Measurements from ENCODE around the gene TSC2.

Gene TSC2

DNA sequence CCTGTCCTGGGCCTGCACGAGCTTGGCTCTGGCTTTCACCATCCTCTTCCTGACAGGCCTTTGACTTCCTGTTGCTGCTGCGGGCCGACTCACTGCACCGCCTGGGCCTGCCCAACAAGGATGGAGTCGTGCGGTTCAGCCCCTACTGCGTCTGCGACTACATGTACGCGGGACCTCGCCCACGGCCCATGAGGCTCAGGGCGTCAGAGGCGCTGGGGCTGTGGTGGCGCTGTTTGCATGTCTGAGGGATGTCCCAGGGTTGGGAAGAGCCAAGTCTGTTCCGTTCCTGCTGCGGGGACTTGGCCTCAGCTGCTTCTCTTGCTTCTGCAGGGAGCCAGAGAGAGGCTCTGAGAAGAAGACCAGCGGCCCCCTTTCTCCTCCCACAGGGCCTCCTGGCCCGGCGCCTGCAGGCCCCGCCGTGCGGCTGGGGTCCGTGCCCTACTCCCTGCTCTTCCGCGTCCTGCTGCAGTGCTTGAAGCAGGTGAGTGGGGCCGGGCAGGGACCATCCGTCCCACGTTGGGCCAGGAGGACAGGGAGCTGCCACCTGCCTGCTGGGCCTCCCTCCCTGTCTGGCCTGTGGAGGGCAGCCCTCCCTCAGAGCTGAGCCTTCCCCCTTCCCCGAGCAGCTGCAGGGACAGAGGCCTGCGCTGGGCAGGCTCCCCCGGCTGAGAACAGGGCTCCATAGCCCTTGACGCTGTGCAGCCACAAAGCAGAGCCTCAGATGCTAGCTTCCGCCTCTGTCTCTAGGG lies 23.8 kb downstream of the TSC2 start:
- DNase-seq, result no peak

DNA sequence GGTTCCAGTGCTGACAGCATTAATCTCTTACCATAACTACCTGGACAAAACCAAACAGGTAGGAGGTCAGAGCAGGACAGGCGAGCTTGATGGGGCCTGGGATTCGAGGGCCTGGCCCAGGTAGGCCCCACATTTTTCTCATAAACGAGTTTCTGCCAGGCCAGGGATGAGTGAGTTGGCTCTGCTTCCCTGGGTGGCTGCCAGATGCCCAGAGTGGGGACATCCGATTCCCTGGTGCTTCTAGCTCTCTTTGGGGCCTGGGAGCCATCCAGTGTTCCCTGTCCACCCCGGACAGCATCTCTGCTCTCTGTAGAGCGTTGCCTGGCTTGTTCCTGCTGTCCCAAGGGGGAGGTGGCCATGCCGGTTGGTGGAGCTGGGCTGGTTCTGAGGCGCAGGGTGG lies 25.1 kb downstream of the TSC2 start:
- DNase-seq, result no peak

DNA sequence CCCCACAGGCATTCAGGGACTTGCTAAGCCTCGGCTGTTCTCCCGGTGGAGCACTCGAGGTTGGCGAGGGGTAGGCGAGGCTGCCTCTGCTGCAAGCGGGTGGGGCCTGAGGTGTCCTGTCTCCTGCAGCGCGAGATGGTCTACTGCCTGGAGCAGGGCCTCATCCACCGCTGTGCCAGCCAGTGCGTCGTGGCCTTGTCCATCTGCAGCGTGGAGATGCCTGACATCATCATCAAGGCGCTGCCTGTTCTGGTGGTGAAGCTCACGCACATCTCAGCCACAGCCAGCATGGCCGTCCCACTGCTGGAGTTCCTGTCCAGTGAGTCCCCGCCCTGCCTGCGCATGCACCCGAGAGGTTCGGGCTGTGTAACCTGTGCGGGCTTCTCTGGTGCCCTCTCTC lies 26.3 kb downstream of the TSC2 start:
- DNase-seq, result no peak

DNA sequence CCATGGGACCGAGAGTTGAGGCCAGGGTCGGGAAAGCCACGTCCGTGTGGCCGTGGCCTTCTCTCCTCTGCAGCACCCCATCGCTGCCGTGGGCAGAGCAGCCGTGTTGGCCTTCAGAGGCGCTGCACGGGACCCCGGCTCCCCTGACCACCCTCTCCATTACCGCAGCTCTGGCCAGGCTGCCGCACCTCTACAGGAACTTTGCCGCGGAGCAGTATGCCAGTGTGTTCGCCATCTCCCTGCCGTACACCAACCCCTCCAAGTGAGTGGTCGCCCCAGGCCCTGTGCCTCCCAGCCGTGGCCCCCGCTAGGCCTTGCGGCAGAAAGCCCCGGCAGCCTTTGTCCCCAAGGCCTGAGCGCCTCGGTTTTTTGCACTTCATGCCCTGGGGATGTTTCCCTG lies 27.8 kb downstream of the TSC2 start:
- no peak for DNase-seq

DNA sequence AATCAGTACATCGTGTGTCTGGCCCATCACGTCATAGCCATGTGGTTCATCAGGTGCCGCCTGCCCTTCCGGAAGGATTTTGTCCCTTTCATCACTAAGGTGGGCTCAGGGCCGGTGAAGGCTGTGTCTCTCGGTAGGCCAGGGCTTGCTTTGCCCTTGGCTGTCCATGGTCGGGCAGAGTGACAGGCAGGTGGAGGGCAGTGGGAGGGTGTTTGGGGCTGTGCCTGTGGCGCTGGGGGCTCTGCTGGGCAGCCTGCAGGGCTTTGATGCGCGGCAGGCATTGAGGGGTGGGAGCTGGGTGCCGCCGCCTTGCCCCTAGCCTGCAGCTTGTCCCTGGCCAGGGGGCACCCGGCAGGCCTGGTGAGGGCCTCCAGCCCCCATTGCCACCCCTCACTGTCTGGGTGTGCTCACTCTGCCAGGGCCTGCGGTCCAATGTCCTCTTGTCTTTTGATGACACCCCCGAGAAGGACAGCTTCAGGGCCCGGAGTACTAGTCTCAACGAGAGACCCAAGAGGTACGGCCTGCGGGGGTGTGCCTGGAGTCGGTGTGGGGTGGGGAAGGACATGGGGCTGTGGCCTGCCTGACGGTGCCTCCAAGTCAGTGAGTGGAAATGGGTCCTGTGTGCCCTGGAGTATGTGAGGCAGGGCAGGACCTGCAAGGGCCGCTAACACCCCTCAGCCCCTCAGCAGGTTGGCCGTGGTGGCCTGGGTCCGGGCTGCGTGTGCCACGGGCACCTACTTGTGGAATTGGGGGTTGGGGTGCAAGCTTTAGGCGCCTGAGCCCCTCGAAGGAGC lies 28.5 kb downstream of the TSC2 start:
- DNase-seq, result no peak

DNA sequence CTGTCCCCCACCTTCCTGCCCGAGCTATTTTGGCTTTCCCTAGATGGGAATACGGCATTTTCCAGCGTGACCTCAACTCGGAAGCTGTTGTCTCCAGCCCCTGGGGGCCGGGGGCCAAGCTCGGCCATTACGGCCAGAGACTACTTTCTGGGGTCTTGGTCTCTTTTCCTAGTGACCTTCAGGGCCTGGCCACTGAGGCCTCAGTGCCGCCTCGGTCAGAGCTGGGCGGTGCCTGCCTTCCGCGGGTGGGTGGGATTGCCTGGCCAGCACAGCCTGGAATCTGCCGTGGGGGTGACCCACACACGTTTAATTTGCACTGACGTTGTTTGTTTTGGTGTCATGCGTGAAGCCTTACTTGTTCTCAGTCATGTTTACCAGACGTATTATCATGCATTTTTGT lies 29.2 kb downstream of the TSC2 start:
- DNase-seq, result no peak

DNA sequence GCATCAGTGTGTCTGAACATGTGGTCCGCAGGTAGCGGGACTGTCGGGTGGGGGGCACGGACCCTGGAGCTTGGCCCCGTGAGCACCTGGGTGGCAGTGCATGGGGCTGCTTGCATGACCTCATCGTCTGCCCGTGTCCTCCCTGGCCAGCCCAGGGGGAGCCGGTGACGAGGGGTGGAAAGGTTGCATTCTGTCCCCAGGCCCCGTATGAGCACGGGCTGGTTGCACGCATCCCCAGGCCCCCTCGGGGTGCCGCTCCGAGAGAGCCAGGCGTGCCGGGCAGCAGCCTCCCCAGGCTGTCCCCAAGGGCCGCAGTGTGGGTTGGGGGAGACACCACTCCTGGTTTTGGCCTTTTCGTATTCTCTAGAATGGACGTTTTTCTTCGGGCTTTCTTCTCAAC lies 29.9 kb downstream of the TSC2 start:
- DNase-seq, result no peak

DNA sequence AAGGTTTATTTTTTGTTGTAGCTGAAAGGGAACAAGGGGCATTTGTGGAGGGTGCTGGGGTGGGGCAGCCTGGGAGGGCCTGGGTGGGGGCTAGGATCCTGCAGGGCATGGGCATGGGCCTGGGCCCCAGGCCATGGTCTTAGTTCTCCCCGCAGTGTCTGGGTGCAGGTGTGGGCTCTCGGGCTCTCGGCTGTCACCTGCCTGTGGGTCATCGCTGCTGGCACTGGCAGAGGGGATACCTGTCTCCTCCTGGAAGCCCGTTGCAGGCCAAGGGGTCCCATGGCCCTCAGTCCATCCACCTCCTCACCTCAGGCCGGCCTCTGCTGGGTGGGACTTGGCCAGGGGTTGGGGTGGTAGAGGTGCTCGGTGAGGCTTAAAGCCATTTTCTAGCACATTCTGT lies 30.3 kb downstream of the TSC2 start:
- DNase-seq, result no peak

DNA sequence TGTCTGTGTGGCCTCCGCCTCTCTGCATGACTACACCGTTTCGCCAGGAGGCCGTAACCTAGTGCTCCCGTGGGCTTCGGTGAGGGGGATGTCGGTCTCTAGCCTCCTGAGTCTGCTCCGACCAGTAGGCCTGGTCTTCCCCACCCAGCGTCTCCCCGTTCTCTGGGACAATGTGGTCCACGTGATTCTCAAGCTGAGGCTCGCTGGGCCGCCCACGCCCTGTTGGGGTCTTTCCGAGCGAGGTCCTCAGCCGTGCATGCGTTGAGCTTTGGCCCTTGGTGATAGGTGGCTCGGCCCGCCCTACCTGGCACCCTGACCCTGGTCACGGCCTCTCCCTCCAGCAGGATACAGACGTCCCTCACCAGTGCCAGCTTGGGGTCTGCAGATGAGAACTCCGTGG lies 30.9 kb downstream of the TSC2 start:
- no peak for DNase-seq

DNA sequence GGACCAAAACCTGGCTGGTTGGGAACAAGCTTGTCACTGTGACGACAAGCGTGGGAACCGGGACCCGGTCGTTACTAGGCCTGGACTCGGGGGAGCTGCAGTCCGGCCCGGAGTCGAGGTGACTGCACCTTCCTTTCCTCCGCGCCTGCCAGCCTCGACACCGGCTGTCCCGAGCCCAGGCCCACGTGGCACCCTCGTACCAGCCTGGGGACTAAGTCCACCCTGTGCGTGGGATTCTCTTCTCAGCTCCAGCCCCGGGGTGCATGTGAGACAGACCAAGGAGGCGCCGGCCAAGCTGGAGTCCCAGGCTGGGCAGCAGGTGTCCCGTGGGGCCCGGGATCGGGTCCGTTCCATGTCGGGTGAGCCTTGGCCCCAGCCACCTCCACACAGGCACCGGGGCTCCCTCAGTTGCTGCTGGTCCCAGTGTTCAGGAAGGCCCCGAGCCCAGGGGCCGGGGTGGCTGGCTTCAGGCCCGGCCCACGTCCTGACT lies 31.6 kb downstream of the TSC2 start:
- no peak for DNase-seq

DNA sequence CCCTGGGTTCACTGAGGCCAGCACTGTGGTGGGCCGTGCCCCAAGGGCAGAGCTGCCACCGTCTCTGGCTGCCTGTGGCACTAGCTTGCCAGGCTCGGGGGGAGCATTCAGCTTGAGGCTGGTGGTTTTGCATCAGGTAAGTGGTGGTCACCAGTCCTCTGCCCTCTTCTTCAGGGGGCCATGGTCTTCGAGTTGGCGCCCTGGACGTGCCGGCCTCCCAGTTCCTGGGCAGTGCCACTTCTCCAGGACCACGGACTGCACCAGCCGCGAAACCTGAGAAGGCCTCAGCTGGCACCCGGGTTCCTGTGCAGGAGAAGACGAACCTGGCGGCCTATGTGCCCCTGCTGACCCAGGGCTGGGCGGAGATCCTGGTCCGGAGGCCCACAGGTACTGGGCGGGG lies 32.2 kb downstream of the TSC2 start:
- no peak for DNase-seq

DNA sequence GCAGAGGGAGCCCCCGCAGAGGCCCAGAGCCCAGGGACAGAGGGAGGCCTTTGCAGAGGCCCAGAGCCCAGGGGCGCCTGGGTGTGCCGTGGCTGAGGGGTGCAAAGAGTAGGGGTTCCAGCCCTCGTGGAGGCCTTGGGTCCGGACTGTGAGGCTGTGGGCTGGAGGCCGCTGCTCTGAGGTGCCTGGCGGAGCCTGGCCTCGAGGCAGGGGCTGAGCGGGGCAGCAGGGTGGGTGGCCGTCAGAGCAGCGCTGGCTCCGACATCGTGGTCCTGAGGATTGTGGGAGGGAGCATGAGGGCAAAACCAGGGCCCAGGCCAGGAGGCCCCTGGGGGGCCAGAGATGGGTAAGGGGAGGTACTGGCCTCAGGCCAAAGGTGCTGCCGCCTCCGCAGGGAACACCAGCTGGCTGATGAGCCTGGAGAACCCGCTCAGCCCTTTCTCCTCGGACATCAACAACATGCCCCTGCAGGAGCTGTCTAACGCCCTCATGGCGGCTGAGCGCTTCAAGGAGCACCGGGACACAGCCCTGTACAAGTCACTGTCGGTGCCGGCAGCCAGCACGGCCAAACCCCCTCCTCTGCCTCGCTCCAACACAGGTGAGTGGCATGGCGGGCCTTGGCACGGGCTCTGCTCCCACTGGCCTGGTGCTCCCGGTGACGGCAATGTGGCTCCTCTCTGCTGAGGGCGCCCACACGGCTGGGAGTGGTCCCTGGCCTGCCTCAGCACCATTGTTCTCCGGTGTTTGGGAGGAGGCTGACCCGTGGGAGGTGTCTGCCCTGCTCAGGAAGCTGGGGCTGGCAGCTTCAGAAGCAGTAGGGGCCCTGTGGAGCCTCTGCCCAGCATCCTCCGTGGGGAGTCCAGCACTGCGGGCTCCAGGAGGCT lies 33.7 kb downstream of the TSC2 start:
- no peak for DNase-seq

DNA sequence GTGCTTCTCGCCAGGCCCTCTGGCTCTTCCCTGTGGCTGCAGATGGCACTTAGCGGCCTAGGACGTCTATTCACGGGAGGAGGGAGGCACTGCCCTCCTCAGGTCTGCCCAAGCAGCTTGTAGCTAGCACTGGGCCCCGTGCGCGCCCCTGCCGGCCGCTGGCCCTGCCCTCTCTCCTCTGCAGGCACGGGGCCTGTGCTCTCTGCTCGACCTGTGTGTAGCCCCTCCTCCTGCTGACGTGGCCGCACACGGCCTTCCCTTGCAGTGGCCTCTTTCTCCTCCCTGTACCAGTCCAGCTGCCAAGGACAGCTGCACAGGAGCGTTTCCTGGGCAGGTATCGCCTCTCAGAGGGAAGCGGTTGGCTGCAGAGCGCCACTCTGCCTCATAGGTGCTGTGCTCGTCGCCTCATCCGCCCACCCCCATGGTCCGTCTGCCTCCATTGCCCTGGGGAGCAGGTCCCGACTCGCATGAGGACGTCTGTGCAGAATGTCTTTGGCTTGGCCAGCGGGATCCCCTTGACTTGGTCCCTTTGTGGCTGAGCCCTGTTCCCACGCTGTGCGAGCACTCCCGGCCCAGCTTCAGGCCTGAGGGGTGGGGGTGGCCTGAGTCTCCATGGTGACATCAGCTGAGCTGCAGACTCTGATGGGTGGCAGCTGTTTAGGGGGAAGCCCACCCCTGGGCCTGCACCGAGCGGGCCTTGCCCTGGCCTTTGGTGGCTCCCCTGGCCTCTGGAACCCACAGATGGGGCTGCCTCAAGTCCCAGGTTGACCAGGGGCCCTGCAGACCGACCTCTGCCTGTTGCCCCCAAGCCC lies 34.6 kb downstream of the TSC2 start:
- DNase-seq, result no peak

DNA sequence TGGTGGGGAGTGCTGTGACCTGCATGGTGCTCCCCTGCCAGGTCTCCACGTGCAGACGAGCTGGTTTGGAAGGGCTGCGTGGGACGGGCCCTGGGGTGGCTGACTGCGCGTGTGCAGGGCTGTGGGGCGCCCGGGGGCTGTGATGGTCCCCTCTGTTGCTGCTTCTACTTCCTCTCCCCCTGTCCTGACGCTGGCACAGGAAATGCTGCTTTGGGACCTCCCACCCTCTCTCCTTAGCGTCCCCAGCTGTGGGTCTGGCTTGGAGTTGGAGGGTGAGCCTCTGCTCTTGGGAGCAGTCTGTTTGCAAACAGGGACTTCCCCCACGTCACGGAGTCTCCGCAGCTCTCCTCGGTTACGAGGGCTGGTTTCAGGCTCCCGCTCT lies 35.2 kb downstream of the TSC2 start:
- no peak for DNase-seq

DNA sequence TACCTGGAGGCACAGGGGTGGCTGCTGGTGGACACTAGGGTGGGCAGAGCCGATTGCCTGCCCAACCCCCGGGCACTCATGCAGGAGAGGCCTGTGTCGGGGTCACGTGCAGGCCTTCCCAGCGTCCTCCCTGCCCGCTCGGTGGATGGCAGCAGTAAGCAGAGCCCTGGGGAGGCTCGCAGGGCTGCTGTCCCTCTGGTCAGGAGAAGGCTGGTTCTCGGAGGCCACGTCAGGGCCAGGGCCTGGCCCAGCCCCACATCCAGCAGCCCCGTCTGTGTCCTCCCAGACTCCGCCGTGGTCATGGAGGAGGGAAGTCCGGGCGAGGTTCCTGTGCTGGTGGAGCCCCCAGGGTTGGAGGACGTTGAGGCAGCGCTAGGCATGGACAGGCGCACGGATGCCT lies 35.6 kb downstream of the TSC2 start:
- DNase-seq, result no peak

DNA sequence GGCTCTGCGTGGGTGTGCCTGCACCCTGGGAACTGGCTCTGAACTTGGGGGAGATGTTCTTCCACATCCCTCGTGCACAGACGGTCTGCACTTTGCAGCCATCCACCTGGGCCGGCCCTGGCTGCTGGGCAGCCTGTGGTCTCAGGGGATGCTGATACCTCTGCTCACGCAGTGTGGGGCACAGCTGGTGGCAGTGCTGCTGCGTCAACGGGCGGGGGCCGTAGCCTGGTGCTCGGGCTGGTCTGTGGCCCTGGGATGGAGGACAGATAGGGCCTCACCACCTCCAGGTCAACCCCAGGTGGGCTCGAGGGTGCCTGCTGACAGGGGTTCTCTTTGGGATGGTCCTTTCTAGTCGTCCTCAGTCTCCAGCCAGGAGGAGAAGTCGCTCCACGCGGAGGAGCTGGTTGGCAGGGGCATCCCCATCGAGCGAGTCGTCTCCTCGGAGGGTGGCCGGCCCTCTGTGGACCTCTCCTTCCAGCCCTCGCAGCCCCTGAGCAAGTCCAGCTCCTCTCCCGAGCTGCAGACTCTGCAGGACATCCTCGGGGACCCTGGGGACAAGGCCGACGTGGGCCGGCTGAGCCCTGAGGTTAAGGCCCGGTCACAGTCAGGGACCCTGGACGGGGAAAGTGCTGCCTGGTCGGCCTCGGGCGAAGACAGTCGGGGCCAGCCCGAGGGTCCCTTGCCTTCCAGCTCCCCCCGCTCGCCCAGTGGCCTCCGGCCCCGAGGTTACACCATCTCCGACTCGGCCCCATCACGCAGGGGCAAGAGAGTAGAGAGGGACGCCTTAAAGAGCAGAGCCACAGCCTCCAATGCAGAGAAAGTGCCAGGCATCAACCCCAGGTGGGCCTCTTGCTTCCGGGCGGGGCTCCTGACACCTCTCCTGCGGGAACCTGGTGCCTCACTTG lies 36.3 kb downstream of the TSC2 start:
- no peak for DNase-seq

DNA sequence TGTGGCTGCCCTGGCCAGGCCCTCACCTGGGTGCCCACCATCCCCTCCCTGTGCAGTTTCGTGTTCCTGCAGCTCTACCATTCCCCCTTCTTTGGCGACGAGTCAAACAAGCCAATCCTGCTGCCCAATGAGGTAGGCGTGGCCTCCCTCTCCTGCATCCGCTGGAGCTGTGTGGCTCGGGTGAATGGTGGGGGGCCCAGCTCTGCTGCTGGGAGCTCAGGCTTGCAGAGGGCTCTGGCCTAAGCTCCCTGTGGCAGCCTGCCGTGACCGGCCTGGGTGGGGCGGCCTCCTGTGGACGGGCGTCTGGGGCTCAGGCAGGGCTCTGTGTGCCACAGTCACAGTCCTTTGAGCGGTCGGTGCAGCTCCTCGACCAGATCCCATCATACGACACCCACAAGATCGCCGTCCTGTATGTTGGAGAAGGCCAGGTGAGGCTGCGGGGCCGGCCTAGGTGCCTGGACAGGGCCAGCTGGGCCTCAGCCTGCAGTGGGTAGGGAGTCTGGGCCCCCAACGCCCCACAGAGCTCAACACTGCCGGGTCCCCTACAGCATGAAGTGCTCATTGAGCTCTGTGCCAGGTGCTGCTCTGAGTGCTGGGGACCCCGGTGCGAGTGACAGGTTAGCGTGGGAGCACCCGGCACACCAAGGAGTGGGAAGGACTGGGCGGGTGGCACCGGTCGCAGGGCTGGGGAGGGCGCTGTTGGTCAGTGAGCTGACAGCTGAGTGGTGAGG lies 37.3 kb downstream of the TSC2 start:
- no peak for DNase-seq

DNA sequence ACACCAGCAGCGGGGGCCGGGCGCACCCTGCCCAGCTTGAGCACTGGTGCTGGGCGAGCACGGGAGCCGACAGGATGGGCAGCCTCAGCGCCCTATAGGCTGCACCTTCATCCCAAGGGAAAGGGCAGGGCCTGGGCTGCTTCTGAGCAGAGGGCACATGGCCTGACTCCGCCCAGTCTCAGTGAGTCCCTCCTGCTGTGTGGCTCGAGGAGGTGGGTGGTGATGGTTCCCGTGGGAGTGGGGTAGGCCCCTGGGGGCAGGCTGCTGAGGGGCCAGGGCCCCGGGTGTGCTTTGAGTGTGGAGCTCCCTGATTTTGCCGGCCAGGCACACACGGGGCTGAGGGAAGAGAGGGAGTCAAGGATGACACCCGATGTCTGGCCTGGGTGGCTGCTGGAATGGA lies 37.9 kb downstream of the TSC2 start:
- no peak for DNase-seq

DNA sequence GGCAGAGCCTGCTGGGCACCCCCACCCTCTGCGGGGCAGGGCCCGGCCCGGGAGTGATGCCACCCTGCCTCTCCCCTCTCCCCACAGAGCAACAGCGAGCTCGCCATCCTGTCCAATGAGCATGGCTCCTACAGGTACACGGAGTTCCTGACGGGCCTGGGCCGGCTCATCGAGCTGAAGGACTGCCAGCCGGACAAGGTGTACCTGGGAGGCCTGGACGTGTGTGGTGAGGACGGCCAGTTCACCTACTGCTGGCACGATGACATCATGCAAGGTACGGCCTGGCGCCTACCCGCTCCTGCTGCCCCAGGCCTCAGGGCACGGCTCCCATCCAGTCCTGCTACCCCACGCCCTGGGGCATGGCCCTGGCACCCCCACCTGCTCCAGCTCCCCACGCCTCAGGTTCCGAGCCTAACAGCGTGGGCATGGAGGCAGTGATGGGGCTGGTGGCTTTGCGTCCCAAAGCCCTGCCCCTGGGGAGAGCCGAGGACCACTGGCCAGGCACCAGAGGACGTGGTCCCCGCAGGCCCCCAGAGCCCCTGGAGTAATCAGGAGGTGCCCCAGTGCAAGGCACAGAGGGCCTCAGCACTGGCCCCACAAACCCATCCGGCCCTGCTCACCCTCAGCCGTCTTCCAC lies 38.4 kb downstream of the TSC2 start:
- DNase-seq, result no peak
